HL-60/S4 treated with phorbol 12-myristate 13-acetate at 8.2 ng/mL for 4 days and 3 days (cell line): ENCODE measurements around the gene PLA1A.

Experiments used
- in situ Hi-C: fragments of 300-500 bp; cut with MboI; formaldehyde crosslinking; loops from 2 replicates; pipeline ENCODE4 v1.15.0; 2022; ENCODE audit warnings: low sequenced_read_pairs

PLA1A gene

DNA sequence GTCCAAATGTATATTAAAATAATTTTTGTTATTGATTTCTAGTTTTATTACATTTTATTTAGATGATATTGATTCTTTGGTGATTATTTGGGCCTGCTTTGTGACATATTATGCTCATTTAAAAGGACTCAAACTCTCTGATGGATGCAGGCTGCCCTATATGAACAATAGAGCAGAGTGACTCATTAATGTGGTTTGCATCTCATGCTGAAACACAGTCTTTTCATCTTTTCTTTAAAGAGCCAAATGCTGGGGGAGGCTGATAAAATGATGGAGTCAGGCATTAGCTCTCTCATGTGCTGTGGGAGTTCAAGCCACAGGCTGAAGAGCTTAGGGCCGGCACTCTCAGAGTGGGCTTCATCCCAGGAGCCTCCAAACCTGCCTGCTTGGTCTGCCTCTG, 7.2 kb downstream of the PLA1A start:
- in situ Hi-C loops: no loop called here

DNA sequence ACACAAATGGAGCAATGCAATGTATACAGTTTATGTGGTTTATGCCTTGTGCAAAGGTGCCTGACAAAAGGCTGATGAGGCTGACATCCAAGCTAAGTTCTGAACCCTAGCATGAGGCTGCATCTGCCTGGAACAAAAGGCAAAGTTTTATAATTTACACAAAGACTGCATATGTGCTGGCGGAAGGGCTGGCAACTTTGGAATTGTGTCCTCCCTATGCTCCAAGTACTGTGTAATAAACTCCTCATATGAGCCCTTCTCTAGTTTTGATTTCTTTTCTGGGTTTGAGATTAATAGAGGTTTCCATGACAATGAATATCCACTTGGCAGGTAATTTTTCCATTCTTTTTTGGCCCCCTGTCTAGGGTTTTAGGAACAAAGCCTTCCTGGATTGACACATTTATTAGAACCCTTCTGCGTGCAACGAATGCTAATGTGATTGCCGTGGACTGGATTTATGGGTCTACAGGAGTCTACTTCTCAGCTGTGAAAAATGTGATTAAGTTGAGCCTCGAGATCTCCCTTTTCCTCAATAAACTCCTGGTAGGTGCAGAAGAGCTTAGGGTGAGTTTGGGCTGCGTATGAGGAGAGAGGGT, 10.8 kb downstream of the PLA1A start:
- in situ Hi-C loops: no loop called here

DNA sequence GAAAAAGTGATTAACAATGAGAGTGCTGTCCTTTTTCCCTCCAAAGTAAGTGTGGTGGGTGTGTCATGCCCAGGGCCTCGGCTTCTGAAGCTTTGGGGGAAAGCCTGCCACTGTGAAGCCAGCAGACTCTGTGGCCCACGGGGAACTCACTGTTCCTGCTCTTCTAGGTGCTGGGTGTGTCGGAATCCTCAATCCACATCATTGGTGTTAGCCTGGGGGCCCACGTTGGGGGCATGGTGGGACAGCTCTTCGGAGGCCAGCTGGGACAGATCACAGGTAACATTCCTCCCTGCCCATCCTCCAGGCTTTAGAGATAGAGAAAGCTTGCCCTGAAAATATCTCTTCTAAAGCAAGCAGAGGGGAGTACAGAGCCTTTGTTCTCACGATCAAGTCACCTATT, 11.6 kb downstream of the PLA1A start:
- in situ Hi-C loops: no loop called here

DNA sequence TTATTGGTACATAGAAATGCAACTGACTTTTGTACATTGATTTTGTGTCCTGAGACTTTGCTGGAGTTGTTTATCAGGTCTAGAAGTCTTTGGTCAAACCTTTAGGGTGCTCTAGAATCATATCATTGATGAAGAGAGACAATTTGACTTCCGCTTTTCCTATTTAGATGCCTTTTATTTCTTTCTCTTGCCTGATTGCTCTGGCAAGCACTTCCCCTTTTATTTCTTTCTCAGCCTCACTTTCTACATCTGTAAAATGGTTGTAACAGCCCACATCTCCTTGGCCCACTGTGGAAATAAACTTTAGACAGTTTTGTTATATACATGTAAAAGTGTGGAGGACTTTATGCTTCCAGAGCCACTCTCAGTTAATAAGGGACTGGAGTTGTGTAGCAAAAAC, 14.0 kb downstream of the PLA1A start:
- in situ Hi-C loops: no loop called here

DNA sequence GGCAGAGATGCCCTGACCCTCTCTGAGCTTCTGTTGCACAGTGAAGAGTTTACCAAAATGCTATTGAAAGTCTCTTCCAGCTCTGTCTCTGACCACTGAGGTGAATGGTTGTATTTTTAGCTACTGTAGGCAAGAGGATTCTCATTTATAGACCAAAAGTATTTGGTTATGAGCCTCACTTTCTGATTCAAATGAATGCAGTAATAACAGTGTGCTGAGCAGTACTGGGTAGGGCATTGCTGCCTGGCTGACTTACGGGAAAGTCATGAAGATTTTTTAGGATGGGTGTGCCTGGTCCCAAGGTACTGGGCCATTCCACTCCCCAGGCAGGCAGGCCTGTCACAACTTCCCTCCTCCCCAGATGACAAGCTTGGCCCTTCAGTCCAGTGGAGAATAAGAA, 15.5 kb downstream of the PLA1A start:
- in situ Hi-C loops: no loop called here

DNA sequence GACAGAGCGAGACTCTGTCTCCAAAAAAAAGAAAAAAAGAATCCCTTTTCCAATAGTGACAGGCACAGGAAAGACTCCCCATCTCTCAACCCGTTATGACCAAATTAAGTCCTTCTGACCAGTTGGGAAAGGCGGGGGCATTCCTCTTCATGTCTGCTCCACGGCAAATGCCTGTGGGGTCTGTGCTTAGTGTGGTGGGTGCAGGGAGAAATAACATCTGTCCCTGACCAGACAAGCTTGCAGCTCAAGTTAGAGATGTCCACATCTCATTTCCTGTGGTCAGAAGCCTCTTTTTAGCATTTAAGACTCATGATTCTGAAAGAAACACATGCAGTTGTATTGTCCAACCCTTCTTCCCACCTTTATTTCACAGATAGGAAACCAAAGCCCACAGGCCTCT, 16.2 kb downstream of the PLA1A start:
- in situ Hi-C loops: no loop called here

DNA sequence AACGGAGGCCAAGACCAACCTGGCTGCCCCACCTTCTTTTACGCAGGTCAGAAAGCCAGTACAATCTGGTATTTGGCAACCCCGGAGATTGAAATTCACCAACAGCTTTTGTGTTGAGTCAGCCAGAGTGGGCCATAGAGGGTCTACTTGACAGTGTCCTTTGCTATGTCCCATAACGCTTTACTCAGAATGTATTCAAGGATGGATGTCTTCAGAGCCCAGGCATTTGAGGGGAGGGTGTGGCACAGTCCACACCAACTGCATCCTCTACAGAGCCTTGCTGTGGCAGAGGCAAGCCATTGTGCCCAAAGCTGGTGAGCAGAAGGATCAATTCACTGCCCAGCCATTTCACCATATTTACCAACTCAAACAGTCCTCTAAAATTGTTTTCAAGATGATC, 18.4 kb downstream of the PLA1A start:
- in situ Hi-C loops: no loop called here

DNA sequence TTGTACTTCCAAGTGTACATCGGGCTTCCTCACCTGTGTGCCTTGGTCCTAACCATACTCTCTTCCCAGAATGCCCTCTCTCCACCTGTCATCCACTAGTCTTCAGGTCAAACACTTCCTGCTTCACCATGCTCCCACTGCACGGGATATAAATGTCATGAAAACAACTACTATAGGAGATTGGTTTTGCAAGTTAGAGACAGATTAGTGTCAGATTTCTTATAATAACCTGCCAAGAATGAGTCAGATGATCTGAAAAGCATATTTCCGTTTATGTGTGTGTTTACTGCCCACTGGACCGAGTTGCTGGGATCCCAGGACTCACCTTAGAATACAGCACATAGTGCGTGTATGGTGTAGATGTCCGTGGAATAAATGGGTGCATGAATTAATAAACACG, 21.4 kb downstream of the PLA1A start:
- in situ Hi-C loops: no loop called here

DNA sequence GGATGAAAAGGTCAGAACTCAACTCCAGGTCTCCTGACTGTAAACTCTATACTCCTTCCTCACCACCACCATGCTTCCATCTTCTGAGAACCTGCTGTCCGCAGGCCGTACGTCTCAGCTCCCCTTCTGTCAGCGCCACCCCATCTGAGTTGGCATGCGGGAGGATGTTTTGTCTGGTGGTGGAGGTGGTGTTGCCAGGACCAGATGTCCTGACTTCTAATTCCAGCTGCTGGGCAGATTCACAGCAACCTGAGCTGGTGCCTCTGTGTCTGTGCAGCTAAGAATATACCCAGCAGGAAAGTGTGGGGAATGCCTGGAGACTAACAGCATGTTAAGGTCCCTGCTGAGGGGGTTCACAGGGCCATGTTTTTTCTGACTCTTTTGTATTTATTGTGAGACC, 23.2 kb downstream of the PLA1A start:
- in situ Hi-C loops: no loop called here

DNA sequence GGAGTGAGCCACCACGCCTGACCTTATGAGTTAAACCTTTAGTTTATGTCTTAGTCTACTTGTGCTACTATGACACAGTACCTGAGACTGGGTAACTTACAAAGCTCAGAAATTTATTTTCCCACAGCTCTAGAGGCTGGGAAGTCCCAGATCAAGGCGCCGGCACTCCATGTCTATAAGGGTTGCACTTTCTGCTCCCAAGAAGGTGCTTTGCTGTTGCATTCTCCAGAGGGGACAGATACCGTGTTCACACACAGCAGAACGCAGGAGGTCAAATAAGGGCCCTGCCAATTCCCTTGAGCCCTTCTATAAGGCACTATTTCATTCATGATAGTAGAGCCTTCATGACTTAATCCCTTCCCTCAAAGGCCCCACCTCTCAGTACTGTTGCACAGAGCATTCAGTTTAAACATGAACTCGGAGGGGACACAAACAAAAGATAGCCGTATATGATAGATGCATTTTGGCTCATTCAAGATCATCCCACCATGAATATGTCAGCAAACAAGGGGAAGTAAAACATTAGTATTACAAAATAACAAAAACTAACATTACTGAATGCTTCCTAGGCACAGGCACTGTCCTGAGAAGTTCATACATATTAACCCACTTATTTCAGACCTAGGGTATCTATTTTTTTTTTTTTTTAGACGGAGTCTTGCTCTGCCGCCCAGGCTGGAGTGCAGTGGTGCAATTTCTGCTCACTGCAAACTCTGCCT, 26.5 kb downstream of the PLA1A start:
- in situ Hi-C loops: no loop called here

DNA sequence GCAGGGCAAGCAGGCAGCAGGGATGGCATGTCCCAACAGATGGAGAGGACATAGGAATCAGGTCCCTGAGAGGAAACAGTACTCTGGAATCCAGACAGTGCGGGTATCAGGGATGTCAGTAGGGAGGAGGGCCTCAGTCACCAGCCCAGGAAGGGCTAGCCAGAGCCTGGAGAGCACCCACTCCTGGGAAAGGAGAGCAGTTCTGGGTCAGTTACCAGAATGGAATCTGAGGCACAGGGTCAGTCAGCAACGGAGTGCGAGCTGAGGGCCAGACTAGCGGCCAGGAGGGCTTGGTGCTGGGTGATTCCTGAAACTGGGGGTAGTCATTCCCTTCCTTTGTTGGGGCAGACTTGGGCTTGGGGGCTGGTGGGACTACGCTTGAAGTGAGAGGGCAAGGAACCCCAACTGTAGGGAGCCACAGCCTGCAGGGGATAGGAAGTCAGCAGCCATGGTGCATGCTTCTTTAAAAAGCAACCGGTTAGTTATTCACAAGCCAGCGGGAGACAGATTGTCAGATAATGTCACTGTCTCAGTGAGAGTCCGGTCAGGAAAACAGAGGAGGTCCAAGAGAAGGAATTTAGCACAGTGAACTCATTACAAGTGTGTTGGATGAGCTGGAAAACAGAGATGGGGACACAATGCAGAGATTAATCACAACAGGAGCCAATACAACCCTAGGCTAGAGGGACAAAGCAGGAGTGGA, 27.9 kb downstream of the PLA1A start:
- in situ Hi-C loops: no loop called here

DNA sequence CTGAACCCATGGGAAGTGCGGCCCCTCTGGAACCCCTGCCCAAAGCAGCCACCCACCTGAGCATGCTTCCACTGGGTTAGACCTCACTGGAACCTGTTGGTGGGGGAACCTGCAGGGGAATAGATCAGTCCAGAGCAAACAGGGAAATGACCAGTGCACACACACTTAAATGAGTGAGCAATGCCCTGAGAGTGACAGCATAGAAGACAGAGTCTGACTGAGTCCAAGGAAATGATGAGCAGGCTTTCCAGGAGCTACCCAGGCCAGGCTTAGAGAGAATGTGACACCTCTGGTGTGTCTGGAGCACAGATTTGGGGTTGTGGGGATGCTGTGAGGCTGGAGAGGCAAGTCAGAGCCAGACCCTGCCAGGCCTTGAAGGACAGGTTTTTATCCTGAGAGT, 28.5 kb downstream of the PLA1A start:
- in situ Hi-C loops: no loop called here

DNA sequence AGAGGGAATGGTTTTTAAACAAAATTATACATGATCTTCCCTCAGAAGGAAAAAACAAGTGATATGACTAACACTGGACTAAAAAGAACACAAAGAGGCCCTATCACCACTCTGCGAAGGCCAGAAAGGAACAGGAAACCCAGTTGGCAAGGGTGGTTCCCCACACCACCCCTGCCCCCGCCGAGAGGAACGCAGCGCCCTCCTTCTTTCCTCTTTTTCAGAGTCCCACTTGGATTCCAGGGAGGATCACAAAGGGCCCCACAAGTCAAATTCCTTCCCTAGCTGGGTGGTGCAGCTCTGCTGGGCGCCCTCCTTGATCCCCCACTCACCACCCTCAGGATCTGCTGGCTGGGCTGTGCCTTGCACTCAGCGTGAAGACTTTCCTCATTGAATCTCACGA, 29.8 kb downstream of the PLA1A start:
- in situ Hi-C loops: no loop called here

DNA sequence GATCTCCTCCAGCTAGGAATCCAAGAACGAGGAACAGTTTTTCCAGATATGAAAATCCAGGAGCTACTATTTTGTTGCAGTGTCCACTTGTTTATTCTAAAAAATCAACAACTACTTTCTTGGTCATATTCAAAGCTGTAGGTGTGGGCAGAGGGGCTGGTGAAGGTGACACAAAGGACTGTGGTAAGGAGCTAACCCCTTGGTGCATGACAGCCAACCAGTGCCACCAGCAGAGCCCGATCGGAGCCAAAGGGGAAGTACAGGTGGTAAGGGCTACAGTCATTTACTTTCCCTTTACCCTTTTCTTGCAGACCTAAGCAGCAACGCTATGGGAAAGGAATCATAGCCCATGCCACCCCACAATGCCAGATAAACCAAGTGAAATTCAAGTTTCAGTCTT, 30.7 kb downstream of the PLA1A start:
- in situ Hi-C loops: no loop called here

DNA sequence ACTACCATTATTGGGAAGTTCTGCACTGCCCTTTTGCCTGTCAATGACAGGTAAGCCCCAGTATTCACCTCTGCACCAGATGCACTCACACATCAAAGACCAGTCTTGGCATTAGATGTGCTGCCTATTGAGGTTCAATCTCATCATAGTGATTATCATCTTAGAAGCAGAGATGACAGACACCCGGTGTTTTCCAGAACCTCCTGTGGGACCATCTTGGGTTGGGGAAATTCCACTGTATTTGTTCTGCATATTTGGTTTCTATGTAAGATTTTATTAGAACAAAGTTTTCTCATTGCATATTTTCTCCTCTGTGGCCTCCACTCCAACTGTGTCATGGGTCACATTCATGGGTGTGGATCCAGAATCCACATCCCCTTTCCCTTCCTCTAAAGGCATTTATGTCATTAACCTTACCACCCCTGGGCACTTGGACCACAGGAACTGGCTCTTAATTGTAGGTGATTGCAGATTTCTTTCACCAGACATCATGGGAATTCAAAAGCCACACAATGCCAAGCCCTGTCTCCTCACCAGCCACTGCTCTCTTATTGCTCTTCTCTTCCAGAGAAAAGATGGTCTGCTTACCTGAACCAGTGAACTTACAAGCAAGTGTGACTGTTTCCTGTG, 31.2 kb downstream of the PLA1A start:
- in situ Hi-C loops: no loop called here

DNA sequence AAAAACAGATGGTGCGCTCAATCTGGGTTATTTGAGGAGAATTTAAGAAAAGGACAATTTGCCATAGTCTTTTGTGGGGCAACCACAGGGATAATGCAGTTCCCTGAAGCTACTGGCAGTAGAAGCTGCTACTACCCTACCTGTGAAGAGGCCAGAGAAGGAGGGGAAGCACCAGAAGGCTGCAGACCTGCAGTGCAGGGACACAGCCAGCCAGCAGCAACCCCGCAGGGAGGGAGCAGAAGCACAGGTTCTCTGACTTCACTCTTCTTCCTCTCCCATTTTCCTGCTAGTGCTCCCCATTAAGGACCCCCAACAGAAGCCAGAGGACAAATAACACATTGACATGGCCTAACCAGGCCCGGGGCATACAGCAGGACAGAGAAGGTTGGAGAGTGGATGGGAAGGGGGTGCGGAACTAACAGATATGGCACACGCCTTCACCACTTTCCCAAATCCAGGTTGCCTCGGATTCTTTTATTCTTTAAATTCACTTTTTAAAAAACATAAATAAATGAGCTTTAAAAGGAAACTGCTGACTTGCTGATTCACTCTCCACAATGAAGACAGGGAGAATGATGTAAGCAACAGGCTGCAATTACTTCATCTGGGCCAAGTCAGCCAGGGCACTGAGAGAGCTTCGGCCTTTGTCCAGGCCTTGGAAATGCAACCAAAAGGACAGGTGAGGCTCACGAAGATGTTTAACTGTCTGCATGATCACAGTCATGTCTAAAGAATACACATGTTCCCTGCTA, 32.6 kb downstream of the PLA1A start:
- in situ Hi-C loops: no loop called here

DNA sequence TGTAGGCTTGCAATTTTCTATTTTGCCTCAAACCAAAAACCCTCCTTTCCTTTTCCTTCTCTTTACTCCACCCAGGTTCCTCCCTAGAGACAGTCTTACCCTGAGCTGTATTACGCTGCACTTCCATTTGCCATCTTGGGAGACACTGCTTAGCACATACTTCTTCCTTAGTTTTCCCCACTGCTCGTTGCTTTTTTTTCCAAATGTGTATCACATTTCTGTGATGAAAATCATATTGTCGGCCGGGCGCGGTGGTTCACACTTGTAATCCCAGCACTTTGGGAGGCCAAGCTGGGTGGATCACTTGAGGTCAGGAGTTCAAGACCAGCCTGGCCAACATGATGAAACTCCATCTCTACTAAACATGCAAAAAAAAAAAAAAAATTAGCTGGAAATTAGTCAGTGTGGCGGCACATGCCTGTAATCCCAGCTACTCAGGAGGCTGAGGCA, 33.2 kb downstream of the PLA1A start:
- in situ Hi-C loops: no loop called here

DNA sequence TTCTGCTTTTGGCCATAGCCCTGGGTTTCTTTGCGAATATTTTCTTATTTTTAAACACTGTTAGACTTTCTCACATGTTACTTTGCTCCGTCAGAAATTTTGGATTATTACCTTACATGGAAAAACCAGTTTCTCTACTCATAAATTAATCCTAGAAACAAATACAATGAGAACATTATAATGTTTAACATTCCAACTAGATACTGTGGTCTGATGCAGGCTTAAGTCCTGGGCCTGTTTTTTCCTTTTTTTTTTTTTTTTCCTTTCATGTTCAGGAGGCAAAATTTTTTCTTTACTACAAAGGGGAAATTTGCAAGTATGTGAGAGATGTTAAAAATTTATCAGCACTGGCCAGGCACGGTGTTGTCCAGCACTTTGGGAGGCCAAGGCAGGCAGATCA, 33.8 kb downstream of the PLA1A start:
- in situ Hi-C loops: no loop called here

DNA sequence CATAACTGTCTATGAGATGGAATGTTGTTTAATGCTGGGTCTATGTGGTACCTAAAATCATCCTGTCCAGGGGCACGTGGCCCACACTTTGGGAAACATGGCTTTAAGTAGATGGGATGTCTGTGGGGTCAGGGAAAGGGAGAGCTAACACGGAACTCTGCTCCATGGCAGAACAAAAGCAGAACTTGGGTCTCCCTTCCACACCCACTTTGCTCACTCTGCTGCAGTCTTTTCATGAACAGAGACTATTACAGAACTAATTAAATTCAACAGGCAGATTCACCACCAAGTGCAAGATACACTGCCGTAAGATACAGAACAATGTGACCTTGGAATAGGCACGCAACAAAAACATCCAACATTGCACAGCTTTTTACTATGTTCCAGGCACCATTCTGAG, 34.5 kb downstream of the PLA1A start:
- in situ Hi-C loops: no loop called here

DNA sequence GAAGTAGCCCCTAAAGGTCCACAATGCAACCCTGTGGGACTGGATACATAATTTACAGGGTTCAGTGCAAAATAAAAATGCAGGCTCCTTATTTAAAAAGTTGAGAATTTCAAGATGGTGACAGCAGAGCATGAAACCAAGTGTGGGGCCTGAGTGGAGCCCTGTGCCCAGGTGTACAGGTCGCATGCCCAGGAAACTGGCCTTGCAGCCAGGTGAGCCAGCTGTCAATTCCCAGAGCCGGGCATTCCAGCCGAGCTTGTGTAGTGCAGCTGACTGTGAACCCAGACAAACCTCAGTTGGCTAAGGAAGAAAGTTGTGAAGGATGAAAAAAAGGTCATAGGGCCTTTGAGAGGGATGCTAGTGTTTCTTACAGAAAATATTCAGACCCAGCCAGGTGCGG, 35.1 kb downstream of the PLA1A start:
- in situ Hi-C loops: no loop called here

DNA sequence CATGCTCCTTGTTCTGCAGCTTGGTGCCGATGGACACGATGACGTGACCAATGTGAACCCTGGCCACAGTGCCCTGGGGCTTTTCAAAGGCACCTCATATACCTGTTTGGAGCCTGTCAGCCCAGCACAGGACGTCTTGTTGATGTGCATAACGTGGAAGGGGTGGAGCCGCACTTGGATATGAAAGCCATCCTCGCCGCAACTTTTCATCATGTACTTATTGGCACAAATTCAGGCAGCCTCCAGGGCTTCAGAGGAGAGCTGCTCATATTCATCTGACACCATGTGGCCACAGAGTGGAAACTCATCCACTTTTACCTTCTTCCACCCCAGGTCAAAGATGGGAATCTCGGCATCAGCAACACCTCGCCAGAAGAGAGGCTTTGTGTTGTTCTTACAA, 38.0 kb downstream of the PLA1A start:
- in situ Hi-C loops: no loop called here
